Motor neuron (in vitro differentiated cells): ENCODE data around the gene ATP8B2. TPM values are rescaled to one million over a fixed set of nuclear protein-coding genes. Genes with fewer than 3 reads are reported as not detected.
"Not testable (repeated sequence)": the region's sequence is repeated elsewhere in the genome, so short reads cannot be mapped to it uniquely, and the experiment has no call there.

Experiments used
- ATAC-seq, 8 experiments: fragments of 200-7000 bp; cut with Tn5 transposase; replicated peaks in 6 of 8; 2 replicates each; pipeline ENCODE4 v1.8.0; 2021; ENCODE audit warnings: mild to moderate bottlenecking in 8 of 8, moderate library complexity in 8 of 8
- H3K27ac ChIP-seq, 2 donors: fragments of 250-450 bp; sonication (Bioruptor Pico); 2 replicates each; pipeline ENCODE4 v1.9.0; 2021; ENCODE audit warnings: antibody characterized with exemption in 2 of 2, mild to moderate bottlenecking in 2 of 2, moderate library complexity in 1 of 2
- H3K4me1 ChIP-seq, 2 donors: fragments of 250-450 bp; sonication (Bioruptor Pico); replicated peaks in 1 of 2; 2 replicates each; pipeline ENCODE4 v1.6.1; 2021; ENCODE audit warnings: antibody characterized with exemption in 2 of 2, mild to moderate bottlenecking in 2 of 2, moderate library complexity in 1 of 2
- H3K4me3 ChIP-seq, 5 donors: fragments of 250-450 bp; sonication (Bioruptor Pico); 2 replicates each; pipeline ENCODE4 v1.9.0; 2021; ENCODE audit warnings: antibody characterized with exemption in 5 of 5, mild to moderate bottlenecking in 5 of 5, moderate library complexity in 4 of 5
- WGBS, 10 experiments: fragments of 450-650 bp; shearing (Covaris generic); methylation state at CpG; one replicate each; pipeline ENCODE4 v1.0.0; 2022; 5-methylcytosine and 5-hydroxymethylcytosine counted together
- in situ Hi-C, 9 experiments: fragments of 400-800 bp; cut with MboI; loops; one replicate each; pipeline ENCODE4 v1.15.0; 2021; ENCODE audit warnings: low sequenced_read_pairs in 9 of 9, low pct_unique_long_range_greater_than_20kb in 2 of 9; ENCODE audit not compliant: unreplicated experiment in 9 of 9
- total RNA-seq, 8 experiments: library from RNA; unstranded; fragments of 300-600 nt; gene quantifications; 2 replicates each; pipeline versions ENCODE4 v1.2.3 to v1.2.4, GENCODE V29; 2022

Gene ATP8B2
- total RNA-seq, 8 experiments from 2014 or later, result 33.6 to 130 (median 49.1) TPM

- ATAC-seq, H3K4me1 ChIP-seq, H3K4me3 ChIP-seq, H3K27ac ChIP-seq, in situ Hi-C loops: not testable (repeated sequence)
- WGBS, 10 experiments, result 38 to 91% (median 77%) methylated on average over 2 to 6 of the region's 13 CpGs; no CpG with 5 or more reads in 1 of the 10 experiments
These were observed 12.9 kb upstream of the ATP8B2 start for GRCh38 chr1:154312229-154313065.

GRCh38 chr1:154313066-154313356, 12.3 kb upstream of the ATP8B2 start:
- in situ Hi-C loops, result no loop called here
- Histone ChIP-seq H3K27ac (no peak overlapping the region), H3K4me3 (no peak overlapping the region), H3K4me1 (no peaks in the 10 kb centered on the region)
- ATAC-seq, result no peak
- 43 to 100% (median 71%) methylated on average over 1 to 3 of the region's 10 CpGs; no CpG with 5 or more reads in 6 of the 10 experiments for WGBS, 10 experiments

- H3K27ac ChIP-seq, H3K4me1 ChIP-seq, ATAC-seq, H3K4me3 ChIP-seq, in situ Hi-C loops: not testable (repeated sequence)
- WGBS, 10 experiments, result 19 to 83% (median 59%) methylated on average over 2 to 3 of the region's 3 CpGs; no CpG with 5 or more reads in 1 of the 10 experiments
These were observed 11.1 kb upstream of the ATP8B2 start for GRCh38 chr1:154314226-154314625.

- no peaks in the 10 kb centered on the region for H3K4me1 ChIP-seq
- in situ Hi-C loops, result no loop called here
- ATAC-seq, result no peak
- no peak overlapping the region for H3K27ac ChIP-seq
- 0 to 89% (median 72%) methylated on average over 1 of the region's 1 CpG for WGBS, 10 experiments
- no peak overlapping the region for H3K4me3 ChIP-seq
These were observed 8.6 kb upstream of the ATP8B2 start for GRCh38 chr1:154316704-154317103.

- Histone ChIP-seq H3K4me1 (no peaks in the 10 kb centered on the region), H3K4me3 (no peak overlapping the region), H3K27ac (no peak overlapping the region)
- in situ Hi-C loops, result no loop called here
- ATAC-seq, result no peak
- WGBS, 10 experiments, result 10 to 67% (median 49%) methylated on average over 1 to 4 of the region's 4 CpGs; no CpG with 5 or more reads in 2 of the 10 experiments
These were observed 6.9 kb upstream of the ATP8B2 start for GRCh38 chr1:154318386-154318785.

GRCh38 chr1:154320882-154321608, 4.3 kb upstream of the ATP8B2 start, which contains the start of gene AQP10:
AQP10 (plus strand) TSS chr1:154321093; CDS start chr1:154321156, 63 bp downstream.
- H3K27ac ChIP-seq, result no peak within 1 kb of the TSS
- in situ Hi-C loops, result no loop called here
- ATAC-seq, result no peak

GRCh38 chr1:154321609-154321934, 3.8 kb upstream of the ATP8B2 start:
- H3K4me3 ChIP-seq, in situ Hi-C loops, H3K27ac ChIP-seq, ATAC-seq, H3K4me1 ChIP-seq: not testable (repeated sequence)

More at GRCh38 chr1:154320882-154321608, 4.3 kb upstream of the ATP8B2 start, which contains the start of gene AQP10:
- 36 to 74% (median 52%) methylated on average over 3 to 7 of the region's 9 CpGs; no CpG with 5 or more reads in 1 of the 10 experiments for WGBS, 10 experiments
- Histone ChIP-seq H3K4me3 (no peak within 1 kb of the TSS), H3K4me1 (no peaks in the 10 kb centered on the region)

GRCh38 chr1:154323493-154323892, 1.8 kb upstream of the ATP8B2 start:
- H3K4me3 ChIP-seq, result no peak overlapping the region
- in situ Hi-C loops, result no loop called here
- H3K27ac ChIP-seq, result no peak overlapping the region
- H3K4me1 ChIP-seq, result peaks cover 18 to 19% of the 10 kb centered on the region in 2 donors
- WGBS, 10 experiments, result 71 to 80% methylated on average over 1 to 7 of the region's 7 CpGs; no CpG with 5 or more reads in 8 of the 10 experiments
- no peak for ATAC-seq

GRCh38 chr1:154324241-154324640, 1.1 kb upstream of the ATP8B2 start:
- Histone ChIP-seq H3K27ac (no peak overlapping the region), H3K4me3 (peak overlapping the region; percentile 69 to 99 (median 86)), H3K4me1 (peaks cover 22 to 24% of the 10 kb centered on the region in 2 donors)
- WGBS, 10 experiments, result 40 to 100% (median 92%) methylated on average over 1 of the region's 2 CpGs; no CpG with 5 or more reads in 4 of the 10 experiments
- ATAC-seq, result no peak
- in situ Hi-C loops, result no loop called here

- Histone ChIP-seq H3K4me1 (peaks cover 29 to 34% of the 10 kb centered on the region in 2 donors), H3K4me3 (peak overlapping the region; percentile 69 to 99 (median 86)), H3K27ac (peak overlapping the region; percentile 84 to 93)
- in situ Hi-C loops, result no loop called here
- 0 to 2% (median 0%) methylated on average over 1 to 17 of the region's 63 CpGs; no CpG with 5 or more reads in 4 of the 10 experiments for WGBS, 10 experiments
- peak; percentile 25 to 60 (median 48) for ATAC-seq
These were observed 539 bp downstream of the ATP8B2 start for GRCh38 chr1:154325583-154326545.

- Histone ChIP-seq H3K4me3 (peak overlapping the region; percentile 69 to 99 (median 86)), H3K27ac (peak overlapping the region; percentile 84 to 93), H3K4me1 (peaks cover 29 to 34% of the 10 kb centered on the region in 2 donors)
- in situ Hi-C loops, result no loop called here
- 8 to 85% (median 60%) methylated on average over 2 to 5 of the region's 6 CpGs; no CpG with 5 or more reads in 3 of the 10 experiments for WGBS, 10 experiments
- peak in 7 of 8 experiments; percentile 1 to 61 (median 11) for ATAC-seq
These were observed 1.5 kb downstream of the ATP8B2 start for GRCh38 chr1:154326546-154327465.
